GM13977 (cell line): ENCODE results near the gene SSC5D.

Experiments
- DNase-seq: peaks from one replicate; pipeline ENCODE4 v3.0.0; 2012; ENCODE audit warnings: low spot score
- CTCF ChIP-seq: IDR thresholded peaks from 2 replicates; pipeline ENCODE4 v1.5.1; 2012; ENCODE audit warnings: mild to moderate bottlenecking, control low read depth; ENCODE audit not compliant: insufficient read depth; ENCODE audit errors: extremely low read depth, missing control alignments
- in situ Hi-C: fragments of 300-500 bp; cut with MboI; formaldehyde crosslinking; loops from one replicate; pipeline ENCODE4 v1.12.0; 2022; ENCODE audit warnings: low sequenced_read_pairs, low pct_unique_long_range_greater_than_20kb, mixed read lengths, inconsistent platforms; ENCODE audit not compliant: unreplicated experiment

SSC5D gene

GRCh38 chr19:55539090-55539984 is 51.1 kb downstream of the SSC5D start:
- no peak for TF ChIP-seq CTCF
- in situ Hi-C loops = no loop called here
- DNase-seq = no peak

- TF ChIP-seq CTCF = no peak
- in situ Hi-C loops = no loop called here
- DNase-seq = no peak
Measured at GRCh38 chr19:55540619-55541018, 52.4 kb downstream of the SSC5D start.

- DNase-seq = no peak
- in situ Hi-C loops = no loop called here
- no peak for TF ChIP-seq CTCF
Measured at GRCh38 chr19:55541091-55541490, 52.9 kb downstream of the SSC5D start.

GRCh38 chr19:55542292-55542855 is 54.1 kb downstream of the SSC5D start:
- no peak for TF ChIP-seq CTCF
- DNase-seq = no peak
- in situ Hi-C loops = no loop called here

GRCh38 chr19:55543567-55543966 is 55.3 kb downstream of the SSC5D start:
- in situ Hi-C loops = no loop called here
- DNase-seq = no peak

GRCh38 chr19:55544014-55544413 is 55.8 kb downstream of the SSC5D start:
- TF ChIP-seq CTCF = no peak
- in situ Hi-C loops = no loop called here
- DNase-seq = no peak

More at GRCh38 chr19:55543567-55543966, 55.3 kb downstream of the SSC5D start:
- no peak for TF ChIP-seq CTCF
